IMR-90 (cell line): ENCODE data around the gene RPS29.

Source experiments
- CEBPB ChIP-seq: IDR thresholded peaks from 2 replicates; pipeline ENCODE4 v1.6.1; 2012; ENCODE audit warnings: low read depth, low read length, improper control_type of control experiment
- CHD1 ChIP-seq: IDR thresholded peaks from 2 replicates; pipeline ENCODE4 v1.6.1; 2012; ENCODE audit warnings: low read depth, low read length, improper control_type of control experiment
- ELK1 ChIP-seq: fragments of 150-350 bp; IDR thresholded peaks from 2 replicates; pipeline ENCODE4 v1.6.1; 2016; ENCODE audit warnings: low read depth, mild to moderate bottlenecking, low read length, moderate library complexity, borderline replicate concordance
- FOS ChIP-seq: fragments of 150-350 bp; IDR thresholded peaks from 2 replicates; pipeline ENCODE4 v1.6.1; 2016; ENCODE audit warnings: low read depth, low read length
- MAFK ChIP-seq: IDR thresholded peaks from 2 replicates; pipeline ENCODE4 v1.6.1; 2012; ENCODE audit warnings: low read depth, low read length, improper control_type of control experiment
- MXI1 ChIP-seq: IDR thresholded peaks from 2 replicates; pipeline ENCODE4 v1.6.1; 2012; ENCODE audit warnings: low read depth, mild to moderate bottlenecking, low read length, moderate library complexity, borderline replicate concordance
- POLR2A ChIP-seq: IDR thresholded peaks from 2 replicates; pipeline ENCODE4 v1.6.1; 2012; ENCODE audit warnings: mild to moderate bottlenecking, low read depth, low read length
- RAD21 ChIP-seq: IDR thresholded peaks from 2 replicates; pipeline ENCODE4 v1.6.1; 2012; ENCODE audit warnings: low read length, improper control_type of control experiment
- RFX5 ChIP-seq: IDR thresholded peaks from 2 replicates; pipeline ENCODE4 v1.8.0; 2012; ENCODE audit warnings: low read depth, mild to moderate bottlenecking, low read length, moderate library complexity
- TF ChIP-seq, protein P1 (sequence below): conservative IDR thresholded peaks from 2 replicates; pipeline ENCODE4 v1.5.1; 2012; ENCODE audit warnings: mild to moderate bottlenecking, low read depth, low read length, improper control_type of control experiment

DNA sequence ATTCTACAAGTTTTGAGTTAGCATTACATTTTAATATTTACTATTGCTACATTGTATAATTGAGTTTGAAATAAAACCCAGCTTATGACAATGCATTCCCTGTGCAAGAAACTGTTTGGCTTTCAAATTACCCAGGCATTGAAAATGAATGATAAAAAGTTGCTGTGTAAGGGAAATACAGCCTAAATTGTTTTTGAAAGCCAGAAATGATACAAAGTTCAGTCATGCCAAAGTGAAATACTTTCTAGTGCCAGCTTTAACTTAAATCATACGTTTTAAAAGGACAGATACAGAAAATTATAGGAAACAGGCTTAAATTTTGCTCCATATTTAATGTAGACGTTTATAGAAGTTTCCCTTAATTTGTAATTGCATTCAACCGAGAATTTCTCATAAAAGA, 37.2 kb upstream of the RPS29 start:
- TF ChIP-seq, protein P1, sequence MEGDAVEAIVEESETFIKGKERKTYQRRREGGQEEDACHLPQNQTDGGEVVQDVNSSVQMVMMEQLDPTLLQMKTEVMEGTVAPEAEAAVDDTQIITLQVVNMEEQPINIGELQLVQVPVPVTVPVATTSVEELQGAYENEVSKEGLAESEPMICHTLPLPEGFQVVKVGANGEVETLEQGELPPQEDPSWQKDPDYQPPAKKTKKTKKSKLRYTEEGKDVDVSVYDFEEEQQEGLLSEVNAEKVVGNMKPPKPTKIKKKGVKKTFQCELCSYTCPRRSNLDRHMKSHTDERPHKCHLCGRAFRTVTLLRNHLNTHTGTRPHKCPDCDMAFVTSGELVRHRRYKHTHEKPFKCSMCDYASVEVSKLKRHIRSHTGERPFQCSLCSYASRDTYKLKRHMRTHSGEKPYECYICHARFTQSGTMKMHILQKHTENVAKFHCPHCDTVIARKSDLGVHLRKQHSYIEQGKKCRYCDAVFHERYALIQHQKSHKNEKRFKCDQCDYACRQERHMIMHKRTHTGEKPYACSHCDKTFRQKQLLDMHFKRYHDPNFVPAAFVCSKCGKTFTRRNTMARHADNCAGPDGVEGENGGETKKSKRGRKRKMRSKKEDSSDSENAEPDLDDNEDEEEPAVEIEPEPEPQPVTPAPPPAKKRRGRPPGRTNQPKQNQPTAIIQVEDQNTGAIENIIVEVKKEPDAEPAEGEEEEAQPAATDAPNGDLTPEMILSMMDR: no peak
- TF ChIP-seq POLR2A (no peak), CEBPB (no peak), RFX5 (no peak), FOS (no peak), CHD1 (no peak), ELK1 (no peak), MXI1 (no peak), RAD21 (no peak), MAFK (peak; percentile 72)
